Stomach (tissue), 4 donors: ENCODE measurements around the gene HAT1.

Source experiments
- EP300 ChIP-seq: sonication (generic); formaldehyde crosslinking; IDR thresholded peaks from one replicate; pipeline ENCODE4 v1.6.1; 2017; ENCODE audit warnings: antibody characterized with exemption
- POLR2AphosphoS5 ChIP-seq, 3 donors: sonication (generic); formaldehyde crosslinking; IDR thresholded peaks; one replicate each; pipeline ENCODE4 v1.6.1; 2016; ENCODE audit warnings: antibody characterized with exemption in 3 of 3
- TF ChIP-seq, protein P1 (sequence below), 7 experiments: fragments of 450-650 bp in 4 of 7; fragments of 200-600 bp in 3 of 7; sonication (generic) in 3 of 7; IDR thresholded peaks; one replicate each; pipeline ENCODE4 v1.5.1; 2016 to 2019; ENCODE audit warnings: antibody characterized with exemption in 7 of 7, control low read depth in 2 of 7, mild to moderate bottlenecking in 1 of 7

DNA sequence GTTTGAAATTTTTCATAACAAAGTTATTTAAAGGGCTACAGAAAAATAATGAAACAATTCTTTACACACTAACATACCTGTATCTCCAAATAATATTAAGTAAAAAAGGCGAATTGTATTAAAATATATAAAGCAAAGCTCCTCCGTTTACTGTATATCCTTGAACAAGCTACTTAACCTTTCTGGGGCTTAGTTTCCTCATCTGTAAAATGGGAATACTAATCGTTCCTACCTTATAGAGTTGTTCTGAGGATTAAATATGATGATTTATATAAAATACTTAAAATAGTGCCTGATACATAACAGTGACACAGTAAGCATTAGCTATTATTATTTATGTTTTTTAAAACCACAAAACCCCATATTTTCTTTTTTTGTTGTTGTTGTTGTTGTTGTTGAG lies 41.5 kb upstream of the HAT1 start:
- TF ChIP-seq POLR2AphosphoS5 (IDR thresholded peaks at IDR 0.05) (no peak), EP300 (no peak)
- TF ChIP-seq, protein P1, sequence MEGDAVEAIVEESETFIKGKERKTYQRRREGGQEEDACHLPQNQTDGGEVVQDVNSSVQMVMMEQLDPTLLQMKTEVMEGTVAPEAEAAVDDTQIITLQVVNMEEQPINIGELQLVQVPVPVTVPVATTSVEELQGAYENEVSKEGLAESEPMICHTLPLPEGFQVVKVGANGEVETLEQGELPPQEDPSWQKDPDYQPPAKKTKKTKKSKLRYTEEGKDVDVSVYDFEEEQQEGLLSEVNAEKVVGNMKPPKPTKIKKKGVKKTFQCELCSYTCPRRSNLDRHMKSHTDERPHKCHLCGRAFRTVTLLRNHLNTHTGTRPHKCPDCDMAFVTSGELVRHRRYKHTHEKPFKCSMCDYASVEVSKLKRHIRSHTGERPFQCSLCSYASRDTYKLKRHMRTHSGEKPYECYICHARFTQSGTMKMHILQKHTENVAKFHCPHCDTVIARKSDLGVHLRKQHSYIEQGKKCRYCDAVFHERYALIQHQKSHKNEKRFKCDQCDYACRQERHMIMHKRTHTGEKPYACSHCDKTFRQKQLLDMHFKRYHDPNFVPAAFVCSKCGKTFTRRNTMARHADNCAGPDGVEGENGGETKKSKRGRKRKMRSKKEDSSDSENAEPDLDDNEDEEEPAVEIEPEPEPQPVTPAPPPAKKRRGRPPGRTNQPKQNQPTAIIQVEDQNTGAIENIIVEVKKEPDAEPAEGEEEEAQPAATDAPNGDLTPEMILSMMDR (IDR thresholded peaks at IDR 0.05) = no peak
